Measurements from ENCODE around the gene AQP1. TPM values are rescaled to one million over a fixed set of nuclear protein-coding genes. Genes with fewer than 3 reads are reported as not detected.

AQP1 gene
- total and polyA plus RNA-seq, 2 of the 8 experiments (the other 6 are each of a cell fraction or from before 2014, with no cell fraction given) = 0.18 to 0.19 TPM

GRCh38 chr7:30934225-30934624 is 22.6 kb downstream of the AQP1 start (continued):
- TF ChIP-seq CHD7 (IDR thresholded peaks at IDR 0.05; ENCODE audit: insufficient replicate concordance, low read length) (no peak), BRCA1 (IDR thresholded peaks at IDR 0.05; ENCODE audit: low read depth, low read length) (no peak), SAP30 (IDR thresholded peaks at IDR 0.05; ENCODE audit: insufficient read depth, insufficient replicate concordance, low read length) (no peak), RBBP5 (IDR thresholded peaks at IDR 0.05; ENCODE audit: borderline replicate concordance, low read depth, low read length) (no peak), SP4 (IDR thresholded peaks at IDR 0.05; ENCODE audit: low read length) (no peak), RXRA (IDR thresholded peaks at IDR 0.05; ENCODE audit: insufficient read depth, low read depth, low read length) (no peak), KDM1A (IDR thresholded peaks at IDR 0.05; ENCODE audit: borderline replicate concordance, low read length) (no peak), NANOG (IDR thresholded peaks at IDR 0.05; ENCODE audit: insufficient read depth, low read depth, low read length, poor library complexity, severe bottlenecking) (no peak), BCL11A (IDR thresholded peaks at IDR 0.05; ENCODE audit: low read depth in 2 of 2, low read length in 2 of 2) (no peak), EP300 (IDR thresholded peaks at IDR 0.05; ENCODE audit: borderline replicate concordance in 1 of 2, low read depth in 2 of 2, low read length in 2 of 2) (no peak), E2F6 (IDR thresholded peaks at IDR 0.05) (no peak)
